Fibroblast of pulmonary artery (primary cell): Measurements from ENCODE around the gene RBM34.

Experiments
- DNase-seq: peaks from one replicate; pipeline ENCODE4 v3.0.0-alpha.2; 2010; ENCODE audit warnings: low read depth
- H3K4me3 ChIP-seq: replicated peaks from 2 replicates; pipeline ENCODE4 v1.5.1; 2011; ENCODE audit warnings: low read depth, mild to moderate bottlenecking, control low read depth, low read length, moderate library complexity
- TF ChIP-seq, protein P1 (sequence below): IDR thresholded peaks from 2 replicates; pipeline ENCODE4 v1.5.1; 2011; ENCODE audit warnings: mild to moderate bottlenecking, control low read depth, low read length, inconsistent platforms; ENCODE audit errors: missing control alignments

The RBM34 gene

DNA sequence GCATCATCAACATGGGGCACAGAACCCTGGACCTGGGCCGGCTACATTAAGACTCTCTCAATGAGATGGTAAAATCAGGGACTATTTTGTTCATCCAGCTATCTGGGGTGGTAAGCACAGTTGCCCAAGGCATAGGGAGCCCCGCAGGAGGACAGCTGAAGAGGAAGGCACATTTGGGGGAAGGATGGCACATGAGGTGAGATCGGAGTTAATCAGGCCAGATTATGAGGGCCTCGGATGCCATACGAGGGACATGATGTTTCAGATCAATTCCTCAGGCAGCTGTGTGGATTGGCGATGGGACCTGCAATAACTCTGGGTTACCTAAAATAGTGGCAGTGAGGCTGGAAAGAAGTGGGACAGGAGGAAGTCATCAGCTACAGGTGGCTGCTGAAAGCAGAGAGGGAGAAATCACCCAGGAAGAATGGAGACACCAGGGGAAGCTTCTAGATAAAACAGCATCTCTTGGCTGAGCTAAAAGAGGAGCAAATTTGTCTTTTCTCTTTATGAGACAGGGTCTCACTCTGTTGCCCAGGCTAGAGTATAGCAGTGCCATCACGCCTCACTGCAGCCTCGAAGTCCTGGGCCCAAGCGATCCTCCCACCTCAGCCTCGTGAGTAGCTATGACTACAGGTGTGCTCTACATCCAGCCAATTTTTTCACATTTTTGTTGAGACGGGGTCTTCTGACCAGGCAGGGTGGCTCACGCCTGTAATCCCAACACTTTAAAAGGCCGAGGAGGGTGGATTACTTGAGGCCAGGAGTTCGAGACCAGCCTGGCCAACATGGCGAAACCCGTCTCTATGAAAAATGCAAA lies 53.5 kb downstream of the RBM34 start:
- TF ChIP-seq, protein P1, sequence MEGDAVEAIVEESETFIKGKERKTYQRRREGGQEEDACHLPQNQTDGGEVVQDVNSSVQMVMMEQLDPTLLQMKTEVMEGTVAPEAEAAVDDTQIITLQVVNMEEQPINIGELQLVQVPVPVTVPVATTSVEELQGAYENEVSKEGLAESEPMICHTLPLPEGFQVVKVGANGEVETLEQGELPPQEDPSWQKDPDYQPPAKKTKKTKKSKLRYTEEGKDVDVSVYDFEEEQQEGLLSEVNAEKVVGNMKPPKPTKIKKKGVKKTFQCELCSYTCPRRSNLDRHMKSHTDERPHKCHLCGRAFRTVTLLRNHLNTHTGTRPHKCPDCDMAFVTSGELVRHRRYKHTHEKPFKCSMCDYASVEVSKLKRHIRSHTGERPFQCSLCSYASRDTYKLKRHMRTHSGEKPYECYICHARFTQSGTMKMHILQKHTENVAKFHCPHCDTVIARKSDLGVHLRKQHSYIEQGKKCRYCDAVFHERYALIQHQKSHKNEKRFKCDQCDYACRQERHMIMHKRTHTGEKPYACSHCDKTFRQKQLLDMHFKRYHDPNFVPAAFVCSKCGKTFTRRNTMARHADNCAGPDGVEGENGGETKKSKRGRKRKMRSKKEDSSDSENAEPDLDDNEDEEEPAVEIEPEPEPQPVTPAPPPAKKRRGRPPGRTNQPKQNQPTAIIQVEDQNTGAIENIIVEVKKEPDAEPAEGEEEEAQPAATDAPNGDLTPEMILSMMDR, result no peak
- DNase-seq, result no peak

DNA sequence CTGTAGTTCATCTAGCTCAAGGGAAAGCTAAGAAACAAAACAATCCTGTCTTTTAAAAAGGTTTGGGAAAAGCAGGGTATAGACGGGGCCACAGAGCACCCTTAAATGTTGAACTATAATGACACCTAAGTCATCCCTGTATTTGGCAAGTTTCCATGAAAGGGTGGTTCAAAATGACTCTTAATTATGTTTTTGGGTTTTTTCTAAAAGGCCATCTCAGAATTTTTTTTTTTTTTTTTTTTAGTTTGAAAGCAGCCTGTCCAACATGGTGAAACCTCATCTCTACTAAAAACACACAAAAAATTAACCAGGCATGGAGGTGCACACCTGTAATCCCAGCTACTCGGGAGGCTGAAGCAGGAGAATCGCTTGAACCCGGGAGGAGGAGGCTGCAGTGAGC lies 54.6 kb downstream of the RBM34 start:
- DNase-seq, result no peak
- TF ChIP-seq, protein P1, result no peak
- H3K4me3 ChIP-seq, result no peak overlapping the region

More for the DNA sequence above, 53.5 kb downstream of the RBM34 start:
- no peak overlapping the region for H3K4me3 ChIP-seq

DNA sequence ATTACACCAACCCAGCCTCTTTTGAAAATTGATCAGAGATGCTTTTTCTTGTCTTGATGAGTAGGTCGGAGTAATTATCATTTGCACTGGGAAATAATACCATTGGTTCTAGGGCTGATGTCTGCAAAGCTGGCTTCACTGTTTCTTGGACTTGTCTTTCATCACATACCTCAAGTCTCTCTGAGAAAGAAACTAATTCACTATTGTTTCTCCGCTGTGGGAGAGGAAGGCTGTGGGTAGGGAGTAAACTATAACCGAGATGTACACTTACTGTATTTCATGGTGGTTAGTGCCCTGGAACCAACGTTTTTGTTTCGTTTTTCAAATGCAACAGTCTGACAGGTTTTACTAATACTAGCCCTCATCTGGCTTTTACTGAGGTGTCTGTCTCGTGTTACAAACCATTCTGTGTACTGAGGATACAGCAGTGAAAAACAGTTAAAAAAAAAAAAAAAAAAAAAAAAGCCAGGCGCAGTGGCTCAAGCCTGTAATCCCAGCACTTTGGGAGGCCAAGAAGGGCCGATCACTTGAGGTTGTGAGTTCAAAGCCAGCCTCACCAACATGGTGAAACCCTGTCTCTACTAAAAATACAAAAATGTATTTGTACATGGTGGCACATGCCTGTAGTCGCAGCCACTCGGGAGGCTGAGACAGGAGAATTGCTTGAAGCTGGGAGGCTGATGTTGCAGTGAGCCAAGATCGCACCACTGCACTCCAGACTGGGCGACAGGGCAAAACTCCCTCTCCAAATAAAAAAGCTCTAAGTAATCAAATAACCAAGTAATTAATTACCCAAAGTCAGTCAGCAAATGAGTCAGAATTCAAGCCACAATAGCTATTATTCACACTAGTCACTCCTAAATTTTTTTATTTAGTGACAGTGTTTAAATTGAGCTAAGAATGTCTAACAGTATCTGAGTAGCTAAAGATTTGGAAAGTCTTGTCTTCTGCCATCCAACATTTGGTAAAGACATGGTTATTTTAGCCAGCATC lies 55.7 kb downstream of the RBM34 start:
- no peak overlapping the region for H3K4me3 ChIP-seq
- TF ChIP-seq, protein P1, result no peak
- DNase-seq, result no peak

DNA sequence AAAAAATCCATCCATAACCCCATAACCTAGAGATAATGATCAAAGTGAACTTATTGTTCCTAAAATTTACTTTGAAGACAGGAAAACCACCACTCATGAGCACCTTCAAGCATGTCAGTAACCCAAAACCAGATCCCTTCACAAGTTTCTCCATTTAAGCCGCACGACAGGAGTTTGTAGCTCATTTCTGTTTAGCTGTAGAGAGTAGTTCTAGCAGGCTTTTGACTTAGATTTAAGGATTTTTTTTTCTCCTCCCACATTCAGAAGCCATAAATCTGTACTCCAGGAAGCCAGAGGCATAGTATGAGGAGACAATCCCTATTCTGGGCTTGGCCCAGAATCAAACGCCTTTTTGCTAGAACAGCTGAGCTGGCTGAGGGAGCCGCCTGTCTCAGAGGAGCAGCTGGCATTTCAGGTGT lies 58.0 kb downstream of the RBM34 start:
- DNase-seq, result no peak
- TF ChIP-seq, protein P1, result no peak
- H3K4me3 ChIP-seq, result no peak overlapping the region

DNA sequence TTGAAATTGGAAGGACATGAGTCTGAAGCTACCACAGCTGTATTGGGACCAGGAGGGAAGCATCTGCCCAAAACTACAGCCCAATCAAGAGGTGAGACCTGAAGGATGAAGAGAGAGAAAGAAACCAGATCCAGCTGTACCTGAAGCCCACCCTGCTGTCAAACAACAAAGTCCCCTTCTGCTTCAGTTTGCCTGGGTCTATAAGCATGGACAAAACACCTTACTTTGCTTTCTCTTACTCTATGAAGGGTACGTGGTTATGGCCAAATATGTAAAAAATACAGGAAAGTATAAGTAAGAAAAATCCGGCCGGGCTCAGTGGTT lies 58.8 kb downstream of the RBM34 start:
- TF ChIP-seq, protein P1, result no peak
- H3K4me3 ChIP-seq, result no peak overlapping the region
- no peak for DNase-seq

DNA sequence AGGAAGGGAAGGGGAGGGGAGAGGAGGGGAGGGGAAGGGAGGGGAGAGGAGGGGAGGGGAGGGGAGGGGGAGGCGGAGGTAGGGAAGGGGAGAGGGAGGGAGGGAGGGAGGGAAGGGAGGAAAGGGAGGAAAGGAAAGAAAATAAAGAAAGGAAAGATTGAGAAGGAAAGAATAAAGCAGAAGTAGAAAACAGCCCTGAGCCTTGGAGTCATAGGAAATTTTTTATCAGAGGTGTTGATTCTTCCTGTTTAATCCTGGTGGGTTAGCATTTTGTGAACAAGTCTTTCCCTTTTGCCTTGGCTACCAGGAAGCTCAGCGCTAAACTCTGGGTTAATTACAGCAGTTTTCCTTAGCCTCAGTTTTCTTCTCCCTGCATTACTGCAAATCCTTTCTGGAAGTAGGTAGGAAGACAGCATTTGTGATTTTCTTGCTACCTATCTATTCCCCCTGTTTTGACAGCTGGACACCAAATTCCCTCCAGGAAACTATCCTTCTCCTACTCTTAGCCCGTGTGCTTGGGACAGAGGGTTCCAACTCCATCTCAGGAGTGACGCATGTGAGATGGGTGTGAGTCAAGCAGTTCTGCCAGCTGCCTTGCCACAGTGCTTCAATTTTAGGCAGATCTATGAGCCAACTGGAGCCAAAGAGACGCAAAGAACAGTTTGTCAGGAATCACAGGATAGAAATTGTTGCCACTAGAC lies 59.3 kb downstream of the RBM34 start:
- no peak for DNase-seq
- TF ChIP-seq, protein P1, result no peak

More for the DNA sequence above, 59.3 kb downstream of the RBM34 start:
- no peak overlapping the region for H3K4me3 ChIP-seq
